Ammon's horn (tissue), 1 donor: ENCODE results near the gene ABHD6.
"Not testable (repeated sequence)": the region's sequence is repeated elsewhere in the genome, so short reads cannot be mapped to it uniquely, and the experiment has no call there.

Experiments used
- DNase-seq: peaks from one replicate; pipeline ENCODE4 v3.0.0-alpha.2; 2016; ENCODE audit warnings: low spot score

ABHD6 gene

DNA sequence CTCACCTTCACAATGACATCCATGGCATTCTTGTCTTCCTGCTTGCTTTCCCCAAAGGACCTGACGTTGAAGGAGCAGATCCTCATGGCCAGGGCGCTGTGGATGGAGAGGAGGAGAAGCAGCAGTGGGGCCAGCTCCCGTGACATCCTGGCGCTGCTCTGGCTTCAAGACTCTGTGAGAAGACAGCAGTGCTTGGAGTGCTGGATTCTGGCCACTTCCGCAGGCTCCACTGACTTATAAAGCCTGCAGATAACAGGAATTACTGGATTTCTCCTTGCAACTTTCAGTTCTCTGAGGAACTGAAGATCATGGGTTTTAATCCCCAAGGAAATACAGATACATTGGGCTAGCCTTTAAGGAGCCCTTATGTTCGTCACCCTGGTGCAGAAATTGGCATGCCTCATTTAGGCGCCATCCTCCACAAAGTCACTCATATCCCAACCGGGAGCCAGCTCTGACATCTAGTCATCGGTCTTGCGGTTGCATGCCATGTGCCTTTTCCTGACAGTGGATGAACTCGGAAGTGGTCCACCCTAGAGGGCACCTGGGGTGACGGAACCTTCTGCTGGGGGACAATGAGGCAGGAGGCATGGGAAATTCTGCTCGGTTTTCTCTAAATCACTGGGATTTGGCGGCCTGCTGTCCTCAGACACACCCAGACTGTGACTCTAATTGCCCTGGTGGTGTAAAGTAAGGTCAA lies 26.7 kb upstream of the ABHD6 start, which contains the start of gene DNASE1L3:
DNASE1L3 (minus strand) TSS at position 212 of the 700 bp plus-strand sequence; CDS start at position 146, 66 bp downstream.
- DNase-seq = no peak

DNA sequence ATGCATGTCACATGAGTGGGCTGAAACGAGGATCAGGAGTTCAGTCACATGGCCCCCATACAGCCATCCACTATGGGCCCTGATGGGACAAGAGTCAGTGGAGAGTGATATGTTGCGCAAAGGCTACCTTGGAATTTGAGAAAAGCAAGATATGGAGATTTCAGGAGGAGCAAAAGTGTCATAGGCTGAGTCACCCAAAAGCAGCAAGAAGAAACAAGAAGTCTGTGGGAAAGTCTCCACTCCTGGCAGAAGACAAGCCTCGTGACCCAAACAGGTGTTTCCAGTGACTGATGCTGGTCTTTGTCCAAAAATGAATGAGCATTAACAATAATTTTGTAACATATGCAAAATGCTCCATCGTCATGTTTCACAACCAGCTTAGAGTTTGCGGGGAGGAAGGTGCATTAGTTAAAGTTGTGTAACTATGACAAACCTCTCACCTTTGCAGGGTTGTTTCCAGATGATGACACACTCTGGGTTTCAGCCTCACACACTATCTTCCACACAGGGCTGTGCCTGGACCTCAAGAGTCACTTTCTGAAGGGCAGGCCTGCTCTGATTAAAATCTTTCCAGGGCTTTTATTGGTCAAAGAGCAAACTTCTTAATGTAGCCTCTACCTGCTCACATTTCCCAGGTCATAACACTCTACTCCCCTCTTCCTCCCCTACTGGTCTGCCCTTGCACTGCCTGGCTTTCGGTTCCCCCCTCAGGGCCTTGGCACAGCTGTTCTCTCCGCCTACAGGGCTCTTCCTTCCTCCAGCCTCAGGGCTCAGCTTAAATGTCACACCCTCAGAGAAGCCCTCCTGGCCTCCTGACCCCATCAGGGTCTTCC lies 22.9 kb upstream of the ABHD6 start:
- DNase-seq = peak; percentile 50

DNA sequence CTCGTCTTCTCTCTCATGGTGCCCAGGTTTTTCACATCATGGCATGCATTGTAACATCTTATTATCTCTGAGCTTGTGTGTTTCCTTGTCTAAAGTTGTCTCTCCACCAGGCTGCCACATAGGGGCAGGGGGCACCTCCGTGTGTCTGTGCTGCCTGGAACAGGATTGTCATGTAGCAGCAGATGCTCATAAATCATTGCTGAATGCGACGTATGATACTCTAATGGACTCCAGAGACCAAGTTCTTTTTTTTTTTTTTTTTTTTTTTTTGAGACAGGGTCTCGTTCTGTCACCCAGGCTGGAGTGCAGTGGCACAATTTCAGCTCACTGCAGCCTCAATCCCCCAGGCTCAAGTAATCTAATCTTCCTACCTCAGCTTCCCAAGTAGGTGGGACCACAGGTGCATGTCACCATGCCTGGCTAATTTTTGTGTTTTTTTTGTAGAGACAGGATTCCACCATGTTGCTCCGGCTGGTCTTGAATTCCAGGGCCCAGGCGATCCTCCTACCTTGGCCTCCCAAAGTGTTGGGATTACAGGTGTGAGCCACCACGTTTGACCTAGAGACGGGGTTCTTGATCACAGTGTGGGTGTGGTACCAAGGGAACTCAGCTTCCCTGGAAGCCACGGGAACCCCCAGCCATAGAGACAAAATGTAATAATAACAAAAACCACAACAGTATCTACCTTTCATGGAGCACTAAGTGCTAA lies 22.1 kb upstream of the ABHD6 start:
- DNase-seq = no peak

DNA sequence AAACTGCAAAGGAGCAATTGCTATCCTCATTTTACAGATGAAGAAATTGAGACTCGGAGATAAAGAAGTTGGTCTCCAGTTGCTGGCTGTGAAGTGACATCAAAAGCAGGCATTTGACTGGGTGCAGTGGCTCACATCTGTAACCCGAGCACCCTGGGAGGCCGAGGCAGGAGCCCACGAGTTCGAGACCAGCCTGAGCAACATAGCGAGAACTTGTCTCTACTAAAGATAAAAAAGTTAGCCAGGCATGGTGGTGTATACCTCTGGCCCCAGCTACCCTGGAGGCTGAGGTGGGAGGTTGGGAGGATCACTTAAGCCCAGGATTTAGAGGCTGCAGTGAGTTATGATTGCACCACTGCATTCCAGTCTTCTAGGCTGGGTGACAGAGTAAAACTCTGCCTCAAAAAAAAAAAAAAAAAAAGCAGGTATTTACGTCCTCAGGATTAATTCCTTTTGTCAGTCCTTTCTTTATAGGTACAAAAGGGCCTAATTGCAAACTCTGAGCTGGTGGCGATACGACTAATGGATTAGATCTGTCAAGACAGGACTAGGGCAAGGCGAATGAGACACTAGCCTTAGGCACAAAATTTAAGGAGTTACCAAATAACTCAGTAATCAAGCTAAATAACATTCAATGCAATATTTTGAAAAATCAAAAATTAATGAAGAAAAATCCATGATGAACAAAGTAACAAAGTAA lies 20.9 kb upstream of the ABHD6 start:
- DNase-seq = no peak

DNA sequence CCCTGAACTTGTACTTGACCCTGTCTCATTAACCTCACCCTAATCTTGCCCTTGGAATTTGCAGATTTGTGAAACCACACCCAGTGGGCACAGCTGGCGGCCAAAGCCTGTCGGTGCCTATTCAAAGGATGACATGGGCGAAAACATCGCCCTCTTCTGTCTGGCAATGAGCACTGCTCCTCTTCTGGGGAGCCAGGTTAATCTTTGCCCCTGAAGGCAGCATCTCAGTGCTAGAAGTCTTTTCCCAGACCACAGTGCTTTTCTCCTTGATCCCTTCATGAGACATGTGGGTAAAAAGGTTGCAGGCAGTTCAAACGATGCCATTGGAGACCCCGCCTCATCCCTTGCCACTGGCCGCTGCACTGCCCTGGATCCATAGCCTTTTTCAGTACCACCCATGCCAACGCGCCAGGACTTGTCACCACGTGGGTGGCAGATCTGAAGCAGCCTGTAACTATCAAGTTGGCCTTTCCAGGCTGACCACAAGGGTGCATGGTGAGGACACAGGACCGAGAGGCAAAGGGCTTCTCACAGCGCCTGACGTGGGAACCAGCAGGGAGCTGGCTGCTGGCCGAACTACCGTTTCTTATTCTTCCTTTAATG lies 20.3 kb upstream of the ABHD6 start:
- DNase-seq = peak; percentile 94

DNA sequence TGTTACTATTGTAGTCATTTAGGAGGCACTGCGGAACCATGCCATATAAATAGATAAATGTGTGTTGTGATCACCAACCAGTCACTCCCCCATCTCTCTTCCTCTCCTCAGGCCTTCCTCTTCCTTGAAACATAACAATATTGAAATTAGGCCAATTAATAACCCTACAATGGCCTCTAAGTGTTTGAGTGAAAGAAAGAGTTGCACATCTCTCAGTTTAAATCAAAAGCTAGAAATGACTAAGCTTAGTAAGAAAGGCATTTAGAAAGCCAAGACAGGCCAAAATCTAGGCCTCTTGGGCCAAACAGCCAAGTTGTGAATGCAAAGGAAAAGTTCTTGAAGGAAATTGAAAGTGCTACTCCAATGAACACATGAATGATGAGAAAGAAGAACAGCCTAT lies 18.7 kb upstream of the ABHD6 start:
- no peak for DNase-seq

DNA sequence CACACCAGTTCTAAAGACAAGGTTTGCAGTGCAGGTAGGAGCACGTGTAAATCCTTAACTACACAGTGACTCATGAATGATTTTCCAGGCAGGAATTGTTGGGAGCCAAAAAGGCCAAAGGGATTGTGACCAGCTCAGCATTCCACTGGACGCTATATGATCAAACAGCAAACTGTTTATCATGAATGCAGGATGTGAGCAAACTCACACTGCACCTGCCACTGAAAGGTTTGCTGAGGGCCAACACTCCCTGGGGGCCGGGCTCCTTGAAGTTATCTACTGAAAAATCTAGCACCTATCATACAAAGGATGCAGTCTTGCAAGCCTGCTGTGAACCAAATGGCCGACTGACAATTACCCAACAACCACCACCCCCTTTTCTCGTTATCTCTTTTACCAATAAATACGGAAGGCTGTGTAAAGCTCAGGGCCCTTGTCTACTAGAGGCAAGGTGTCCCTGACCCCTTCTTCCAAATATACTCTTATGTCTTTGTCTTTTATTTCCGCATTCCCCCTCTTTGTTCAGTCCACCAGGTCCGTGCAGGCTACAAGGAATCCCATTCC lies 15.3 kb upstream of the ABHD6 start:
- DNase-seq = no peak

DNA sequence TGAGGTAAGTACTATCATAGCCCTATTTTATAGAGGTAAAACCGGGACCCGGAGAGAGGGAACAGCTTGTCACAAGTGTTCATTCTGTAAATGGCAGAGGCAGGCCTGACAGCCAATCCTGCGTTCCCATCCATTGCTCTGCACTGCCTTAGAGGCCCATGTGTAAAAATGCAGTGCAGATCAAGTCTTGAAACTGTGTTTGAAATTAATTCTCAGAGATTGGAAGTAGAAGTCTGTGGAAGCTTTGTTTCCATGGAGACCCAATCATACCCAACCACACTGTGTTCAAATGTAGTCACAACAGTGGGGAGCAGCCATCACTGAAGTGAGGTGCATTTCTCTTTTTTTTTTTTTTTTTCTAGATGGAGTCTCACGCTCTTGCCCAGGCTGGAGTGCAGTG lies 13.7 kb upstream of the ABHD6 start:
- DNase-seq = peak; percentile 39

DNA sequence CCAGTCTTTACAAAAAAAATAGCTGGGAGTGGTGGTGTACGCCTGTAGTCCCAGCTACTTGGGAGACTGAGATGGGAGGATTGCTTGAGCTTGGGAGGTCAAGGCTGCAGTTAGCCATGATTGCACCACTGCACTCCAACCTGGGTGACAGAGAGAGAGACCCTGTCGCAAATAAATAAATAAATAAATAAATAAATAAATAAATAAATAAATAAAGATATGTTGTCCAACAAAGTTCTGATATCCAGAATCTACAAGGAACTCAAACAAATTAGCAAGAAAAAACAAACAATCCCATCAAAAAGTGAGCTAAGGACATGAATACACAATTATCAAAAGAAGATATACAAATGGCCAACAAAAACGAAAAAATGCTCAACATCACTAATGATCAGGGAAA lies 9.7 kb upstream of the ABHD6 start:
- not testable (repeated sequence) for DNase-seq

DNA sequence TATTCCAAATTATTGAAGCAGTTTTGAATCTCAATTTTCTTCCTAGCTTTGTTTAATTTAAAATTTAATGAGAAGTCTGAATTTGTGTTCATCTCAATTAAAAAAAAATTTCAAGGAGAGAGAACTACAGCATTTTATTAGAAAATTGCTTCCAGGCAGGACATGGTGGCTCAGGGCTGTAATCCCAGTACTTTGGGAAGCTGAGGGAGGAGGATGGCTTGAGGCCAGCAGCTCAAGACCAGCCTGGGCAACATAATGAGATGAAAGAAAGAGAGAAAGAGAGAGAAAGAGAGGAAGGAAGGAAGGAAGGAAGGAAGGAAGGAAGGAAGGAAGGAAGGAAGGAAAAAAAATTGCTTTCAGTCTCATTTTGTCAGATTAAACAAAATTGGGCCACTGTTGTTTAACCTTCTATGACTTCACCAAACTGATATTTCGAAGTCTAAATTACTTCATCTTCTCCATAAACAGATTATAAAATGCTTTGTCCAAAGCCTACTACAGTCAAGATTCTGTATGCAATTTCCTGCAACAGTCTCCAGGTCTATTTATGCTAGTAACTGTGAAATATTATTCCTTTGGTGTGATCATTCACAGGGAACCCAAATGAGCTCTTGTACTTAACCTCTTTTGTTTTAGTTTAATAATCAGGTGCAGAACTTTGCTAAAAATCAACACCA lies 6.6 kb upstream of the ABHD6 start:
- no peak for DNase-seq

DNA sequence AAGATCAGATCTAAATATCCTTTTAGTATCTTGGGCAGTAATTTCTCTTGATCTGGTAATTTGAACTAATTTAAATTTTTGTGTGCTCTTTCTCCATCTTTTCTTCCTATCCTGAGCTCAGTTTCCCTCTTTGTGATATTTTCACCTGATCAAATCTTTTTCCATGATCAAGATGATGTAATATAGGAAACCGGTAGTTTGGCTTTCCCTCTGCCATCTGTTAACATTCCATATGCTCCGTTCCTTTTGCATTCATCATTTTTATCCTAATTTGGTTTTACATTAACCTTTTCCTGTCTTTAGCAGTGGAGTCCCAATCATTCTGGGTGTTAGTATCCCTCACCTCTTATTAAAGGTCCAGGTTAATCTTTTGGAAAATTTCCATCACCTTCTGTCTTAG lies 5.9 kb upstream of the ABHD6 start:
- no peak for DNase-seq

DNA sequence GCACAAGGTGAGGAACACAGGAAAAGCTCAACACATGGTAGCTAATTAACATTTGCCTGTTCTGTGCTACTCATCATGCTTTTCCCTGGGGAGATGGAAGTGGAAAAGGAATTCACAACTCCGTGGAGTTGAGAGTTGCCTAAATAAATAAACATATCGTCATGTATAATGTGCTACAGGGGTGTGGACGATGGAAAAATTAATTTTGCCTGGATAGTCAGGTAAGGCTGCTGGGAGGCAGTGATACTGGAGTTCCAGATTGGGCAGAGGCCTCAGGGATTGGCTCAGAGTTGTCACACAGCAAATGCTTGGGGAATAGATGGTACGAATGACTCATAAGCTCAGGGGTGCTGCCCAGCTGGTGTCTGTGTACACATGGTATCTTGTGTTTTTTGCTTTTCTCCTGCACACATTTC lies 3.1 kb upstream of the ABHD6 start:
- peak; percentile 64 for DNase-seq

DNA sequence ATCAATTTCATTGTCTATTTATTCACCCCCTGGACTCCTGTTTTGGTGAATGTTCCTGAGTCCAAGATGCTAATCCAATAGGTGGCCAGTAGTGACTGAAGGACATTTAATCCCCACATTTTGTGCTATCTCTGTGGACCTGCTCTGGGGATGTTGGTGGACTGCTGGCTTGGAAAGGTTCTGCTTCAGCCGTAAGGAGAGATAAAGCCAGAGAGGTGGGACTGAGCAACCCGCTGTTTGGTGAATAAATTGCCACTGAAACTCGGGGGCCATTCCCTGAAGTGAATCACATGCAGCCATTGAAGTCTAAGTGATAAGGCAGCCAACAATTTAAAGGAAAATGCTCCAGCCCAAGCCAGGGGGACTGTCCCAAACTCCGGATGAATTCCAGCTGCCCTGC lies 1.6 kb upstream of the ABHD6 start:
- DNase-seq = no peak

DNA sequence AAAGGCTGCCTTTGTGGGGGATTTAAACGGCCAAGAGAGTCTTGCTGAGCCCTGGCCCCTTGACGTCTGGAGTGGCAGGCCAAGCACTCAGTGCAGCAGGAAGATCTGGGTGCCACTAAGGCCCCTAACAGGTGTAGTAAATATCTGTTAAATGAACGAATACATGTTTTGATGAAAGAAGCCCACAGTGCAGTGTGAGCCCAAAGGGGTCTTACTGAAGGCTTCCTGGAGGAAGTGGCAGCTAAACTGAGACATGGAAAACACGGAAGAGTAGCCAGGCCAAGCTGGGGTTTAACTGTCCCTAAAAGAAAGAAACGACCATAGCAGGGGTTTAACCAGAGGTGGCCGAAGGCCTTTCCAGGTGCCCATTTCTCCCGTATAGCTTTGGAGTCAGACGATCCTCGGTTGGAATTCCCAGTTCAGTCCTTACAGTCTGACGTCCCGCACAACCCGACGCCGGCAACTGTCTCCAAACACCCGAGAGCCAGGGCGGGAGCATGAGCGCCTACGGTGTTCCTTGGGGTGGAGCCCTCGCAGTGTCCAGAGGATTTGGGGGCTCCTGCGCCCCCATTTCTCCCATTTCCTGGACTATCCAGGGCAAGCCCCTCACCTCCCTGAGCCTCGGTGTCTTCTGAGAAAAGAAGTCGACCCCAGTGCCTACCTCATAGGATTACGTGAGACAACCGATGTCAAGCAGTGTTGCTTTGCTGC lies 910 bp upstream of the ABHD6 start:
- DNase-seq = no peak

DNA sequence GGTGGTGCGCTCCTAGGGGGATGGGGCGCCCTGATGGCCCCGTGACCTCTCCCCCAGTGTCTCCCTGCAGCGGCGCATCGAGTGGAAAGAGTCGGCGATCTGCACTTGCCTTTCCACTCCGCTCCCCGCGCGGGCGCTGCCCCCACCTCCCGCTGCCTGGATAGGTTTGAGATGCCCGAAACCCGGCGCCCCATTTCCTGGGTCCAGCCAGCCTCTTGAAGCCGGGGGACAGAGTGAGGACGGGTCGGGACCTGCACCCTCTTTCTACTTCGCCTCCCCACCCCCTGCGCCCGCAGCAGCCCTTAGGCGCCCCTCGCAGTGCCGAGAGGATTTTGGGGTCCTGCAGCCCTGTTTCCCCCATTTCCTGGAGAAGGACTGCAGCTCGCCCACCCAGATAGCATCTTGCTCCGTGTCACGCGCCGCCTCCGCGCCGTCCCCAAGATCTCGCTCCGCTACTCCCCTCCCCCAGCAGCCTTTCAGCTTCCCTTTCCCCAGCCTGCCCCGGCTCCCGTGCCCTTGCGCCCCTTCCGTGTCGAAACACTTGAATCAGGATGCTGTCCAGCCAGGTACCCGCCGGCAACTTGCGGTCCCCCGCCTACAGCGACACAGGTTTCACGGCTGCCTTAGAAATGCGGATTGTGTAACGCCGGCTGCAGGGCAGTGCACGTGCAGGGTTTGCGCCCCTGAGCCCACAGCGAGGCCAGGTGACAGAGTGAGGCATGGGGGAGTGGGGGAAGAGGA lies 519 bp downstream of the ABHD6 start:
- peak; percentile 77 for DNase-seq

DNA sequence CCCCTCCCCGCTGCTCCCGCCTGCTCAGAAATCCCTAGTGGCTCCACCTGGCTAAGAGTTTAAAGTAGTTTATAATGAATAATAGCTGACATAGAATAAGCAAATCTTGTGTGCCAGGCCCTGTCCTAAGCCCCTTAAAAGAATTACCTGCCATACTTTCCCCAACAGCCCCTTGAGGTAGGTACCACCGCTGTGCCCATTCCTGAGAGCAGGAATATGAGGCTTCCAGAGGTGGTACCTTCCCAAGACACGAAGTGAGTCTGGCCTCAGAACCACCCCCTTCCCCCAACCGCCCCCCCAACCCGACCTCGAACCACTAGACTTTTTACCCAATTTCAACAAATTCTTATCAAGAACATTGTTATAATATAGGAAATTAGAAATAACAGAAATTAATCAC lies 1.2 kb downstream of the ABHD6 start:
- DNase-seq = no peak

DNA sequence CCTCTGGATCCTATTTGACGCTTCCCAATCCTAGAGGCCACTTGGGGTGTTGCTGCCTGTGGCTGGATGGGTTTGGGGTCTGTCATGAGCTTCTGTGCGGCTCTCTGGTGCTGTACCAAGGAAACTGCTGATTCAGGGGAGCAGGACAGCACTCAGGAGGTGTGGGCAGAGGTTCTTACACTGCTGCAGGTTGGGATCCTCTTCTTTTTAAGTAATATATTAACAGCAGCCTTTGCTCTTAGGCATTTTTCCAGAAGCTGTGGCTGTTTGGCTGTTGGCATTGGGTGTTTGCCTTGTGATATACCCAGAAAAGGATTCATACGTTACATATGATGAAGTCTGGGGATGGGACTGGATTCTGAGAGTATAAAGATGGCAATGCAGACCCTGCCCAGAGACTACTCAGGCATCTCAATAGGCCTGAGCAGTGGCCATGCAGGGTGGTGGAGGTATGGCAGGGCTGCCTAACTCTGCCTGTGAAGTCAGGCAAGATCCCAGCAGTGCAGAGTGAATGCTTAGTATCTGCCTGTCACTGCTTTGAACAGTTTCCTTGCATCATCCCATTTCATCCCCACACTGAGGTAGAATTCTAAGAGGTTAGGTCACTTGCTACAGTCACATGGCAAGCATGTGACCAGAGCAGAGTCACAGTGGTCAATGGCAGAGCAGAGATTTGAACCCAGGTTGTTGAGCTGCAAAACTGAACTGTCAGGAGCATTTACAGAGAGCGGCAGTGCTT lies 3.9 kb downstream of the ABHD6 start:
- DNase-seq = no peak

DNA sequence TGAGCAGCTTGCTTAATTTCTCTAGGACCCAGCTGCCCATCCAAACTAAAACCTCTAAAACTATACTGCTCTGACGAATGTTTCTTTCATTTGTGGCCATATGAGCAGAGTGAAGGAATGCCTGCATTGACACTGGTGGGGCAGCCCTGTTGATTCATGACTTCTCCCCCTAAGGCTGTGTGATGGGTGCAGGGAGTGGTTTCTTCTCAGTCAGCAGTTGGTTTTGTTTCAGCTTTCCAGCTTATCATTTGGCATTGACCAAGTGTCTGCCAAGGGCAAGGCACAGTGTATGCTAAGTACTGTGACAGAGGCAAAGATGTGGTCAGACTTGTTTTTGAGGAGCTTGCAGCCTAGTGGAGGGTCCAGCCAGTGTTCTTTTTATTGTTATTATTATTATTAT lies 4.7 kb downstream of the ABHD6 start:
- no peak for DNase-seq

DNA sequence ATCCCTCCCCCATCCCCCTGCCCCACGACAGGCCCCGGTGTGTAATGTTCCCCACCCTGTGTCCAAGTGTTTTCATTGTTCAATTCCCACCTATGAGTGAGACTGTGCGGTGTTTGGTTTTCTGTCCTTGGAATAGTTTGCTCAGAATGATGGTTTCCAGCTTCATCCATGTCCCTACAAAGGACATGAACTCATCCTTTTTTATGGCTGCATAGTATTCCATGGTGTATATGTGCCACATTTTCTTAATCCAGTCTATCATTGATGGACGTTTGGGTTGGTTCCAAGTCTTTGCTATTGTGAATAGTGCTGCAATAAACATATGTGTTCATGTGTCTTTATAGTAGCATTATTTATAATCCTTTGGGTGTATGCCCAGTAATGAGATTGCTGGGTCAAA lies 5.3 kb downstream of the ABHD6 start:
- DNase-seq = not testable (repeated sequence)
